Left ventricle myocardium inferior (tissue), 1 donor: ENCODE measurements around the gene CCDC85A. TPM values are rescaled to one million over a fixed set of nuclear protein-coding genes. Genes with fewer than 3 reads are reported as not detected.

ENCODE experiments used
- DNase-seq: peaks from one replicate; pipeline ENCODE4 v3.0.0-alpha.2; 2020
- H3K27ac ChIP-seq: fragments of 200-600 bp; replicated peaks from 2 replicates; pipeline ENCODE4 v1.8.0; 2021
- H3K27me3 ChIP-seq: fragments of 200-600 bp; 2 replicates; pipeline ENCODE4 v1.8.0; 2021; ENCODE audit warnings: low read depth
- H3K36me3 ChIP-seq: fragments of 200-600 bp; 2 replicates; pipeline ENCODE4 v1.8.0; 2021
- H3K4me1 ChIP-seq: fragments of 200-600 bp; 2 replicates; pipeline ENCODE4 v1.8.0; 2021
- H3K4me3 ChIP-seq: fragments of 200-600 bp; 2 replicates; pipeline ENCODE4 v1.8.0; 2021; ENCODE audit warnings: mild to moderate bottlenecking, moderate library complexity
- H3K9me3 ChIP-seq: fragments of 200-600 bp; replicated peaks from 2 replicates; pipeline ENCODE4 v1.8.0; 2021
- CTCF ChIP-seq: fragments of 200-600 bp; IDR thresholded peaks from 2 replicates; pipeline ENCODE4 v1.8.0; 2021; ENCODE audit warnings: antibody characterized with exemption, mild to moderate bottlenecking, borderline replicate concordance
- intact Hi-C: fragments of 100-400 bp; cut with micrococcal nuclease; formaldehyde crosslinking; loops from one replicate; pipeline ENCODE4 v1.11.0; 2022
- total RNA-seq: library from RNA; stranded (reverse); fragmentation: NEBNext Ultra II Directional; extraction: Animal tissue kit (Norgen Biotek cat#: 25700); gene quantifications from one replicate; pipeline ENCODE4 v1.2.1, GENCODE V29; 2021
- donor health status: DM: no; HTN: yes; CAD: no; lungs with severe emphysema.

CCDC85A gene
- total RNA-seq, 1 donor from 2014 or later = 4.4 TPM

- Histone ChIP-seq H3K9me3 (no peaks in the 10 kb centered on the region), H3K4me1 (no peaks in the 10 kb centered on the region), H3K27ac (no peak overlapping the region), H3K36me3 (peaks cover 5% of the 10 kb centered on the region), H3K27me3 (peaks cover 17% of the 10 kb centered on the region), H3K4me3 (no peak overlapping the region)
- TF ChIP-seq CTCF = no peak
- intact Hi-C loops = no loop called here
- DNase-seq = no peak
These were observed 8.0 kb upstream of the CCDC85A start for GRCh38 chr2:56175779-56176178.

- Histone ChIP-seq H3K4me1 (no peaks in the 10 kb centered on the region), H3K27ac (no peak overlapping the region), H3K36me3 (peaks cover 5% of the 10 kb centered on the region), H3K4me3 (no peak overlapping the region), H3K27me3 (peaks cover 34% of the 10 kb centered on the region), H3K9me3 (no peaks in the 10 kb centered on the region)
- no peak for TF ChIP-seq CTCF
- no peak for DNase-seq
- intact Hi-C loops = no loop called here
These were observed 6.2 kb upstream of the CCDC85A start for GRCh38 chr2:56177420-56178220.

- peaks cover 20% of the 10 kb centered on the region for H3K4me1 ChIP-seq
- H3K4me3 ChIP-seq = no peak overlapping the region
- no peak for TF ChIP-seq CTCF
- intact Hi-C loops = no loop called here
- peaks cover 52% of the 10 kb centered on the region for H3K27me3 ChIP-seq
- peaks cover 5% of the 10 kb centered on the region for H3K36me3 ChIP-seq
- no peak for DNase-seq
- H3K27ac ChIP-seq = no peak overlapping the region
- no peaks in the 10 kb centered on the region for H3K9me3 ChIP-seq
These were observed 3.9 kb upstream of the CCDC85A start for GRCh38 chr2:56179931-56180330.

GRCh38 chr2:56182420-56182819 lies 1.4 kb upstream of the CCDC85A start:
- DNase-seq = no peak
- no peaks in the 10 kb centered on the region for H3K36me3 ChIP-seq
- H3K4me1 ChIP-seq = peaks cover 41% of the 10 kb centered on the region
- intact Hi-C loops = no loop called here
- peaks cover 71% of the 10 kb centered on the region for H3K27me3 ChIP-seq
- TF ChIP-seq CTCF = no peak
- H3K4me3 ChIP-seq = no peak overlapping the region
- H3K9me3 ChIP-seq = no peaks in the 10 kb centered on the region
- no peak overlapping the region for H3K27ac ChIP-seq

GRCh38 chr2:56184500-56185011 lies 766 bp downstream of the CCDC85A start:
- intact Hi-C loops = no loop called here
- Histone ChIP-seq H3K4me3 (peak overlapping the region; percentile 82), H3K4me1 (peaks cover 56% of the 10 kb centered on the region), H3K9me3 (no peaks in the 10 kb centered on the region), H3K27ac (peak overlapping the region; percentile 90), H3K36me3 (no peaks in the 10 kb centered on the region), H3K27me3 (peaks cover 60% of the 10 kb centered on the region)
- TF ChIP-seq CTCF = no peak
- DNase-seq = no peak
